HG03520 (cell line): ENCODE results near the gene TFG.

Source experiments
- ATAC-seq: cut with Tn5 transposase; IDR thresholded peaks from one replicate; pipeline ENCODE4 v1.9.1; 2021; ENCODE audit warnings: mild to moderate bottlenecking, moderate library complexity; ENCODE audit not compliant: unreplicated experiment

Gene TFG

DNA sequence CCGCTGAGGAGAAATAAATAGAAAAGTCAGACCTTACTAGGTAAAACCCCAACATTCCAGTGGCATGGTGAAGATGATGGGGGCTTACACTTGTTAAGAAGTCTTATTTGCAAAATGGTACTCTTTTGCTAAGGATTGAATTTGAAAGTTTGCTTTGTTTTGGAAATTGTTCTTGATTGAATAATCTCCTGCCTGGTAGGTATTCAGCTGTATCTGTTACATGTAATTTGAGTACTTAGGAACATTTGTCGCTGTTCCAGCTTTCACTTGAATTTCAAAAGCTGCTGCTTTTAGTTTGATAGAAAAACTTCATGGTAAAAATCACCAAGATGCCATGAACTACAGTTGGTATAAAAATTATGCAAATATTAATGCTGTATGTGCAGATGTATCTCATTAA is 44.6 kb downstream of the TFG start:
- ATAC-seq: no peak

DNA sequence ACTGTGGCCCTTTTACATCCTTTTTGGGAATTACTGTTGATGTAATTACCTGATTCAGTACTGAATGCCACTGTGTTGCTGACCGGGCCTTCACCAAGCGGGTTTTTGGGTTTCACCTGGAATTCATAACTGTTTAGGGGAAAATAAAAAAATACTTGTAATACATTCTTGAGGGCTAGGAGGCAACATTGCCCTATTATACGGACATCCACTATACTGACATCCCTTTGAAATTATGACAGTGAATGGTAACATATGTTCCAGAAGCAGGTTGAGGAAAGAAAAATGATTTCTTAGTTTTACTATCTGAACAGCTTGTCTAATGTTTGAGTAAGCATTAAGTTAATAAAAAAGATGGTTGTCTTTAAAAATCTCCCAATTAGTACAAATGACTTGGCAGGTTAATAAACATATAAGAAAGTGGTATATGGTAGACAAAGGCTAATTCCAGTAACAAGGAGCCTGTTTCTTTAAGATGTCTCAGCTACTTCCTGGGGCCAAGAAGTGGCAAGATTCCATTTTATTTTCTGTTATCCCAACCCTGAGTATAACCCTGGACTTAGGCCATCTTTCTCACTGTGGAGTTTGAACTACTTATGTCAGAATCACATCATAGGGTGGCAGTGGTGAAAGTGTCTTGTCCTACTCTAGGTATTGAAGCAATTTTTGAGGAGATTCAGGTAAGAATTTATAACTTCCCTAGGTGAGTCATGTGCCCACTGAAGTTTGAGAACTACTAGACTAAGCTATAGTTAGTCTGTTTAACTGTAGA is 45.5 kb downstream of the TFG start:
- ATAC-seq: no peak

DNA sequence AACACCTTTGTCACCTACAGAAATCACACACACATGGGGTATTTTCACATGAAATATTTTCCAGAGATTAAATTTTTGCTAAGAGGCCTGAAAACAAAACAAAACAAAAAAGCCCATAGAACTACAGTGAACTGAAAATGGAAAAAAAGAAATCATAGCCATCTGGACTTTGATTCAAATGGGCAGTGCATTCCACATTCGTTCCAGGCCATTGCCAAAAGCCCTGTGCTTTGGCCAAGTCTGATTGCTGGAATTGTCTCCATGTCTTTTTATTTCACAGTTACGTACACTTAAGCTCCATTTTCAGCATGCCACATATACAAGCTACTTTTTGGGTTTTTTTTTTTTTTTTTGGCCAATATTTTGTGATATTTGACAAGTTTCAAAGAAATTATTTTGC is 47.1 kb downstream of the TFG start:
- ATAC-seq: no peak

DNA sequence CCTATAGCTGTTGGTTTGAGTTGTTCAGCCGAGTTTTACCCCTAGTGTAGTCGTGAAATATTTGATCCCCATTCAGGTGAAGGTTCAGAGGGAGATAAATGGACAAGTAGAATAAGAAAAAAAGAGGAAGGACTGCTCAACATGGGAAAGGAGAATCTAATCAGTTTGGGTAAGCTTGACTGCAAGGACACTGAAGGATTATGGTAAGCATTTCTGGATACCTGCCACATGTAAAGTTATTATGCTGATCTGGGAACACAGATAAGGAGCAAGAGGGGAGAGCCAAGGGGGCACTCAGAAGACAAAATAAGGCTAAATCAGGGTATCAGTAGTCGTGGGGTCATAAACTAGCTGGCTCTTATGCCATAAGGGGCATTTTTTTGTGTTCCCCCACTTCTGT is 49.9 kb downstream of the TFG start:
- ATAC-seq: no peak

DNA sequence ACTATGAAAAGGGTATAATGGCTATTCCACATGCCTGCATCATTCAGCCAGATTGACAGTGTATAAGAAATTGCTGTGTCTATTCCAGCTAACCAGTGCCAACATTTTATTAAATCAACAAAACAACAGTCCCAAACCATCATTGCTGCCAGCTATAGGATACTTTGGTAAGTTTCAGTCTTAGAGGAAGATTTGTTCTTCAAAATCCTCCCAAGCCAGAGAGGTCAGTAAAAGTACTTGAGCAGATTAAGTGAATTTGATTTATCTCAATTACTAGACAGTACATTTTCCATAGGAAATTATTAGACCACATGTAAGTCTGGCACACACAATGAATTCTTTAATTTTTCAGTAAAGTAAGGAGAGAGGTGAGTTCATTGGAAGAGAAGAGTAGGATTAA is 50.7 kb downstream of the TFG start:
- ATAC-seq: no peak

DNA sequence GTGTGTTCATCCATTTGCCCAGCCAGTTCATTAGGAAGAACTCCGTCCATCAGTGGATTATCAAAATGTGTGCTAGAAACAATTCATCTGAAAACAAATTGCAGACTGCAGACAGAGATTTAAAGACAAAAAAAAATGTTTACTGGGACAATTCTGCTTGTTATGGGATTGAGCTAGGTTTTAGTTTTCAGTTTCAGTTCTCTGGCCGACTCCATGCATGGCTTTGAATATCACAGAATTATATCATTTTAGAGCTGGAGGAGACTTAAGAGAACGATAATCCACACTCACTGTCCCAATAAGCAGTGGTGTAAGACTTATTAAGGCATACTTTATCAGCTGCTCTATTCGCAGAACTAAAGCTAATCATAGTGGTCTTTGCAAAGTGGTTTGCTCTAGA is 51.1 kb downstream of the TFG start:
- no peak for ATAC-seq

DNA sequence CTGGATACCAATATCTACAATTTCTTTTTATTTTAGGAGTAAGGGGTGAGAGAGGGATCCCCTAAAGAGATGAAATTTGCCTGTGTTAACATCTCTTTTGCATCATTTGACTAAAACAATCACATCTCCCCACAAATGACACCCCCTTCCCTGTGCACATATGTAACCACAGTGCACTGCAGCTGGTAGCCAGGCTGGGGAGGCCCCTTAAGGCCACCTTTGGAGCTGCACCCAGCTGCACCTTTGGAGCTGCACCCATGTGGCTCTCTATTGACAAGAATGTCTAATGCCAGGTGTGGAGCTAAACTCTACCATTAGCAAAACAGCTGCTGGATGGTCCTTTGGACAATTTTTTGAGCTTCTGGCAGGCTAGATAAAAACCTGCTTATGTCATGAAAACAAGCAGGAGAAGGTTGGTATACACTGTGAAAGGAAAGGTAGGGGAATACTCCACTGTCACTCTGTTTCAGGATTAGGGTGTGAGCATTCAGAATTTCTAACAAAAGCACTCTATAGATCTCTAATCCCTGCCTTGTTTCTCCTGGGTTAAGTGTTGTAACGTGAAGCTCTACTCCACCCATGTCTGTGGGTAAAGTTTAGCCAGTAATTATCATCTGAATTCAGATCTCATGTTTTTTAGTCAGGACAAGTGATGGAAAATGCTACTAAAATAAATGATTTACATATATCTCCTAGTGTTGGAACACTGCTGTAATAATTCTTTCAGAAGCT is 52.1 kb downstream of the TFG start:
- ATAC-seq: peak; percentile 86

DNA sequence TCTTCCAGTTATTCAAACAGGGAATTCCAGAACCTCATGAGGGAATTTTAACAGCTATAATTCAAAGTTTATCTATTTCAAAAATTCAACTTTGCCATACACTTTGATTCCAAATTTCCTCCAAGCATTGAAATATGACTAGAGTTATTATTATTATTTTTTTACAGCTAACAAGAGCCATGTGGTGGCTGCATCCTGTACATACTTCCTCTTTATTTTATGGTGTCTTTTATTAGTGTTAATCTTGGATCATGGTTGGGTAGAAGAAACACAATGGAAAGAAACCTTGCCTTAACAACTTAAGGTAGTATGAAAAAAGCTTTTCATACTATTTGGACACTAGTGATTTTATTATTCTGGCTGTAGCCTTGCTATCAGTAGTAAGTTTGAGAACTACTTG is 52.7 kb downstream of the TFG start:
- ATAC-seq: no peak

DNA sequence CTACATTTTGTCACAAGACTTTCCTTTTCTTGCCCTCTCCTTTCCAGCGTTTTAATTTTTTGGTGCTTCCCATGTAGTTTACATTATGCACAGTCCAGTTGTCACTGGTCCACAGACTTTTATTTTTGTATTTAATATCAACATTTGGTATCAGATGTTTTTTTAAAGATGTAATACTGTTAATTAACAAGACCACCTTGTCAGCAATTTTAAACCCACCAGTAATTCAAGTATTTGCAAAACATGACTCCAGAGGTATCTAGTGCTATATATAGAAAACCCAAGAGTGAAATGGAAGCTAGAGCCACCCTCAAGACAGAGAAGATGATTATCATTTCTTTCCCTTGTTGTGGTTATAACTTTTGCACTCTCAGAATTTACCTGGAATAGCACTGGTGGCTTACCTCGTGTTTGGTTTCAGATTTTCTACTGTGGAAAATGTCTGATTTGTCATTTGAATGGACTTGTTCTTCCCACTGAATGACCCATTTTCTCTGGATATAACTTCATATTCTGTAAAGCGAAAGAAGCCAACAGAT is 56.2 kb downstream of the TFG start:
- no peak for ATAC-seq

DNA sequence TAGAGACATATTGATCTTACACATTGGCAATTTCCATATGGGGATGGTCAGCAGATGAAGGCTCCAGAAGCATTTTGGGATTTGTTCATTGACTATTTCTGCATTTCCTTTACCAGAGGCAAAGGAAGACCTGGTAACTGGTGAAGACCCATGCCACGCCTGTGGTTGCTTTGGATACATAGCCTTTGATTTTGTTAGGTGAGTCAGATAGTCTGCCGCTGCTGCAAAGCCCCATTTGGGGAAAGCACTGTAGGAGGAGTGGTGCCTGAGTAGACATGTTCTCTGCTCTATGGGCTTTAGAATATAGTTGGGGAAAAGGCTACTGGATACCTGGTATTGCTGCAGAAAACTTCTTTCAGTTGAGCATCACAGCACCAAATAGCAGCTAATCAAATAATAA is 56.8 kb downstream of the TFG start:
- no peak for ATAC-seq

DNA sequence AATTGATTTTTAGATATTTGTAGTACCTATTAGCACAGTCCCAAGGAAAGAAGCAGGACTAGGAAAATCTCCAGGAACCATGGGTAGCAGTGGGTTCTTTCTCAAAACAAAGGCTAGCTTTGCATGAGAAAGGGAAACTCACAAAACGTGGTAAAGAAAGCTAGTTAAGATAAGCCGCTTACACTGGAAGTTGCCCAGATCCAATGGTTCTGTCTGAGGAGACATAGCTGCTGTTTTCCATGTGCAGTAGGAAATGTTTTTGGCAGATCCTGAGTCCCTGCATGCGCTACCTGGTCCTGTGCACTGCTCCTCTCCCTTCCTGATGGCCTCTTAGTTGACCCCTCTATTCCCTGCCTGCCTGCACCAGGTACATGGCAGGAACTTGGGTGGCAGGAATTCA is 60.4 kb downstream of the TFG start:
- ATAC-seq: no peak

DNA sequence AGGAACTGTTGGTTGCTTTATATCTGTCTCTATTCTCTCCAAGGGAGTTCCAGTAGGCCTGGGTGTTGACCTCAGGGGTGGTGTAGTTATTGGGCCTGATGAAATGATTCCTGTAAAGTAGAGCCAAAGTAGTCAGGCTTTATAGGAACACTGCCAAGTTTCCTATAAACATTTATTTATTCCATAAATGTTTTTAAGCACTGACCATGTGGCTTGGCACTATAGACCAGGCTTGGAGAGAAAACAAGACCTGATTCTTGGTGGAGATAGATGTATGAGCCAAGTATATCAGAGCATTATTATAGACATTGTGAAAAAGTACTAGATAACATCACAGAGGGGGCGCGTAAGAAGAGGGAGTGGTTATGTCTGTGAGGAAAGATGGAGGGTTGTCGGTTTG is 65.9 kb downstream of the TFG start:
- ATAC-seq: no peak

DNA sequence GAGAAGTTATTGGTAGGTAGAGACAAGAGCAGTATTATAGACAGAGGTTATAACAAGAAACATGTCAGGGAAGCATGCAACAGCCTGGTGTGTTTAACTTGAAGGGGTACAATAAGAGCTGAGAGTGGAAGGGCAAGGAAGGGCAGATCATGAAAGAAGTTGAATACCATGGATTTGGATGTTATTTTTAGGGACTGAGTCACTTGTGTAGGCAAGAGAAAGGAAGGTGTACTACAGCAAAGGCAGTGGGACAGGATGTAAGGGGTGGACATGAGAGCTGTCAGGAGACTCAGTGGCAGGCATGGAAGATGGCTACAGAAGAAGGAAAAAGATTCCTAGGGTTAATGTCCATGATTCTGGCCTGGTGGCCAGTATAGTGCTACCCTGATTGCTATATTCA is 66.4 kb downstream of the TFG start:
- ATAC-seq: no peak

DNA sequence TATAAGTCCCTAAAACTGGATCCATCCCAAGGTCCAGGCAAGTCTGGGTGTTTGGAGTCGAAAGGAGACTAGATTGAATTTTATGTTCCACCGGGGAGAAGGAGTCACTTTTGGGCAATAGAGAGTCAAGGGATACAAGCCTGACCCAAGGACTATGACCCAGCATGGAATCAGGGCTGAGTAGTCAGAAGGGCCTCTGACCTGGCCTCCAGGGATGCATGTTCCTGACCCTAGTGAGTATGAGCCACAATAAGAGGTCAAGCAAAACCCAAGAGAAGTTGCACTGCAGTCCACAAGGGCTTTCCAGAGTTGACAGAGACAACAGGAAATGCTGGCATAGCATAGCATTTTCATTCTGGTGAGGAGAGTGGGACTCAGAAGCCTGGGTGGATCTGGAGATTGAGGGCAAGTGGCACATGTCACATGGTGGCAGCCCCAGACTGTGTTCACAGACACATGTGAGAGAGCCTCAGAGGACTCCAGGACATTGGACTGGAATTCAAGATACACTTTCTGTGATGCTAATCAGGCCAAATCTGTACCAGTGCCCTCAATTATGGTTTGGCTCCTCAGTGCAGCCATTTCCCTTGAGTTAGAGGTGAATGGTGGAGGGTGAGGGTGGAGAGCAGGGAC is 66.9 kb downstream of the TFG start:
- ATAC-seq: no peak

DNA sequence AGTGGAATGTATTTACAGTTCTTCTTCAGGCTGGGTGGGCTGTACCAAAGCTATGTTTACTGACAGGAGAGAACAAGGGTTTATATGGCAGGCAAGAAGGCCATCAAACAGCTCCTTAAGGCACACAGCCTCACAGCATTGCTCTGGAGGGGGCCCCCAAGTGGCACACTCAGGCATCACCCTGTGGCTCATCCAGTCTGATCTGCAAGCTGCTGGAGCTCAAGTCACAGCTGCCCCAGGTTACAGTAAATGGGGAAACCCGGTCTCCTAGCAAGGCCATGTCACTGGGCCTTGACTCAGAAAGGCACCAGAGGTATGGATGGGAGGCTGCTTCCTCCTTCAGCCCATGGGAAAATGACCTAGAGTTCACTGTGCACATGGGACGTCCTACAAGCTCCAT is 67.5 kb downstream of the TFG start:
- no peak for ATAC-seq

DNA sequence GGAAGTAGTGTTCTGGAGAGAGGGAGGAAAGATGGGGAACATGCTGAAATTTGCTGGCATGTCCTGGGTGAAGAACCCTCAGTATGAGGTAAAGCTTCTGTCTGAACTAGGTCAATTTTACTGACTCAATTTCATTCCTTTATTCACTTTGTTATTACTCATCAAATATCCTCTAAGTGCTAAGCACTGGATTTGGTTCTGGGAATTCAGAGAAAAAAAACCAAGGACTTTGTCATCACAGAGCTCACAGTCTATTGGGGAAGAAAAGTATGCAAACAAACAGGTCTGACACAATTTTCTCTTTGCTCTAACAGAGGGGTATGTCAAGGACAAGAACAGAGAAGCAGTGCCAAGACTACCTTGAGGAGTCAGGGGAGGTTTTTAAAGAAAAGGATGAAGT is 68.0 kb downstream of the TFG start:
- ATAC-seq: no peak

DNA sequence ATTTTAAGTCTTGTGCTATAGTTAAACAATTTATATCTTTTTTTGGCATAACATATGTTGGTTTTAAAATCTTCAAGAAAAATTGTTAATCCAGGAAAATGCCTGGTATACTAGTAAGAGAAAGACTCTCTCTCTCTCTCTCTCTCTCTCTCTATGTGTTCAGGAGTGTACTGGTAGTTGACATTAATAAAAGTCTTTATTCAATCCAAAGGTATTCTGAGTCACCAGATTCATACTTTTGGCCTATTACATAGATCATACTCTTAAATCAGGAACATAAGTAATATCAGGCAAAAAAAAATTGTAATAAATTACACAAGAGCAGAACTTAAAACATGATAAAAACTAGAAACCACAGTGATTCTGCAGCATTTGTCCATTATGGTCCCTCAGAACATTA is 70.2 kb downstream of the TFG start:
- ATAC-seq: no peak

DNA sequence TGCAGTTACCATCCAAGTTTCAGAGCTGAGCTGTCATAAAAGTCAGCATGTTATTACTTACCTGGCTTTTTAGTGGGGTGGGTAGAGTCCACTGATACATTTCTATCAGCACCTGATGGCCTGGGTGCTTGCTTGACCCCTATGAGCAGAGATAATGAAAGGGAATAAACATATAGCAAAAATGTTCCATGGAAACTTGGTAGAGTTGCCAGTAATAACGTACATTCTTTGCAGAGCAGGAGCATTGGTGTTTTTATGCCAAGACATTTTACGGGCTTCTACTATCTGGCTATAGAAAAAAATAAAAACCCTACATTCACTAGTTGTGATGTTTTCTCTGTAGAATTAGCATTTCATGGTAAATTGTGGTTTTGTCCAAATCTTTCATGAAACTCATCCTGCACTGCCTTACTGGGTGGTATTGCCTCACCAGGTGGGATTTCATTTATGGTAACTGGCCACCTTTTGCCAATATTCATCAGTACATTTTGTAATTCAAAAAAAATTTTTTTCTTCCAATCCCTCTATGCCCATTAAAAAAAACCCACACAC is 70.9 kb downstream of the TFG start:
- ATAC-seq: no peak

DNA sequence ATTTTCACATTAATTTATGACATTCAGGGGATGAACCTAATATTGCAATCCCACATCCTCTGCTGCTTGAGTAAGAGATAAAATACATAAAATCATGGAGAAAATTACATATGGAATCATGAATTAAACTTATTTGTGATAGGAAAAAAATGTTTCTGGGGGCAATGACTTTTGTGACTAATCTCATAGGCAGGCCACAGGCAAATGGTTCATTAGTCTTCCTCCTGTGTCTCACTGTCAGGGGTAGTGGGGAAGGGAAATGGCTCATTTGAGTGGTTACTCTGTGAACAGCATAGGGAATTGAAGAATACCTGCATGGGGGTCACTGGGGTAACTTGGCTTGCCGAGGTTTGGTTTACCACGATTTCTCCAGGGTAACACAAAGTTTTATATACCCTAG is 72.0 kb downstream of the TFG start:
- no peak for ATAC-seq

DNA sequence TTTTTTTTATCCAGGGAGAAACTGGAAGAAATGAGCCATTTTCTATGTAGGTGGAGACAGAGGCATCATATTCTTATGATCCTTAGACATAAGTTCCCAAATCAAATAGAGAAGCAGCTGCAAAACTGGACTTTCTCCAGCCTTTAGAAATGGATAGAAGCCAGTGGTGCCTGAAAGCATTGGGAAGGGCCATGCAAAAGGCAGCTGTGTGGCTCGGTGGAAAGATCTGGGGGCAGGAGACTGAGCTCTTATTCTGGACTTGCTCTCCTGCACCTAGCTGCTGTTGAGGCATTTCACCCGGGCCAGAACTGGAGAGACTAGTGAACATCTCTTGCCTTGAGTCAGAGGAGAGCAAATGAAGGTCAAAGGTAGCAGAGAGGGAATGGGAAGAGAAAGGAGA is 73.1 kb downstream of the TFG start:
- ATAC-seq: no peak

DNA sequence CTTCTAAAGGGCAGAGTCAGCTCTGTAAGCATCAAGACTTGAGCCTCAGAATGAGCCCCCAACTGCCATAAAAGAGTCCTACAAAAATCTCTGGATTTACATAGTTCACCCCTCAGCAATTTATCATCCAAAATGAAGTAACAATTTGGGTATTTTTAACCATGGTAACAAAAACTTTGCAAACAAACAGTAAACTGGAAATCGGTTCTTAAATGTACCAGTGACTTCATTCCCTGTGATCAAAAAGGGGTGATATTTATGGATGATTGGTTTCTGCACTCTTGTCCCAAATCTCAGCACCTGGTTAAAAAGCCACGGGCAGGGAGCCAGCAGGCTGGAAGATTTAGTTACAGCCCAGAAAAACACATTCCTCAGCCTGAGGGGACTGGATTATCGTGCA is 73.6 kb downstream of the TFG start:
- no peak for ATAC-seq

DNA sequence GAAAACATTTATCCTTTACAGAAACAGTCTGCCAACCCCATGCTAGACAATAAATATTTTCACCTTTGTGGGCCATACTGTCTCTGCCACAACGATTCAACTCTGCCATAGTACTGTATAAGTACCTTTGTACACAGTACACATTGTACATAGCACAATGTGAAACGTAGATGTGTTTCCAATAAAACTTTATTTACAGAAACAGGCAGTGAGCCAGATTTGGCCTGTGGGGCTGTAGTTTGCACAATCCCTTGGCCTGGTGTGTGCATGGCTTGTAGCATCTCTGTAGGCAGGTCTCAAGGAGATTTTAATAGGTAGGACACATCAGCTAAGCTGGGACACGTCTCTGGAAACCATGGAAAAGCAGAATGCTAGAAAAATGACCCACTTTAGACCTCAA is 74.3 kb downstream of the TFG start:
- ATAC-seq: no peak
